DOHH2 (cell line): ENCODE measurements around the gene SYNE1.

ENCODE experiments used
- H3F3A ChIP-seq: fragments of 200-600 bp; sonication (generic), shearing (Covaris generic); 2 replicates; pipeline ENCODE4 v1.6.0; 2016; ENCODE audit warnings: antibody characterized with exemption, mild to moderate bottlenecking; ENCODE audit not compliant: control insufficient read depth, insufficient read depth
- H3K27ac ChIP-seq: fragments of 200-600 bp; sonication (generic); 2 replicates; pipeline ENCODE4 v1.5.1; 2014; ENCODE audit warnings: low read depth, mild to moderate bottlenecking, low read length, moderate library complexity
- H3K27me3 ChIP-seq: fragments of 200-600 bp; sonication (generic); 2 replicates; pipeline ENCODE4 v1.6.1; 2014; ENCODE audit warnings: mild to moderate bottlenecking, low read length, mixed read lengths; ENCODE audit not compliant: control insufficient read depth
- H3K36me3 ChIP-seq: fragments of 200-600 bp; sonication (generic); 2 replicates; pipeline ENCODE4 v1.6.1; 2014; ENCODE audit warnings: mild to moderate bottlenecking, low read length, moderate library complexity, mixed read lengths; ENCODE audit not compliant: control insufficient read depth
- H3K4me1 ChIP-seq: fragments of 200-600 bp; sonication (generic); 2 replicates; pipeline ENCODE4 v1.6.1; 2014; ENCODE audit warnings: mild to moderate bottlenecking, low read length, mixed read lengths; ENCODE audit not compliant: control insufficient read depth
- H3K4me2 ChIP-seq: fragments of 200-600 bp; sonication (generic); 2 replicates; pipeline ENCODE4 v1.6.0; 2014; ENCODE audit warnings: mild to moderate bottlenecking, low read length, moderate library complexity
- H3K4me3 ChIP-seq: fragments of 200-600 bp; sonication (generic); 2 replicates; pipeline ENCODE4 v1.5.1; 2014; ENCODE audit warnings: mild to moderate bottlenecking, low read length, mixed read lengths
- H3K79me2 ChIP-seq: fragments of 200-600 bp; sonication (generic); 2 replicates; pipeline ENCODE4 v1.6.1; 2014; ENCODE audit warnings: mild to moderate bottlenecking, low read length, mixed read lengths; ENCODE audit not compliant: control insufficient read depth
- H3K9me2 ChIP-seq: fragments of 200-600 bp; sonication (generic); replicated peaks from 2 replicates; pipeline ENCODE4 v1.6.1; 2014; ENCODE audit warnings: mild to moderate bottlenecking, low read length, mixed read lengths; ENCODE audit not compliant: control insufficient read depth
- H3K9me3 ChIP-seq: fragments of 200-600 bp; sonication (generic); 2 replicates; pipeline ENCODE4 v1.6.1; 2014; ENCODE audit warnings: antibody characterized with exemption, low read length, mixed read lengths; ENCODE audit not compliant: control insufficient read depth, insufficient read depth
- H4K20me1 ChIP-seq: fragments of 200-600 bp; sonication (generic); 2 replicates; pipeline ENCODE4 v1.6.0; 2014; ENCODE audit warnings: low read depth, mild to moderate bottlenecking, antibody characterized with exemption, low read length, moderate library complexity; ENCODE audit not compliant: control insufficient read depth, insufficient read depth
- EZH2phosphoT487 ChIP-seq: fragments of 200-600 bp; sonication (generic); IDR thresholded peaks from 2 replicates; pipeline ENCODE4 v1.6.1; 2017; ENCODE audit warnings: borderline replicate concordance, mild to moderate bottlenecking, antibody characterized with exemption, low read length, moderate library complexity, mixed read lengths
- TF ChIP-seq, protein P1 (sequence below): fragments of 200-600 bp; sonication (generic); IDR thresholded peaks from one replicate; pipeline ENCODE4 v1.5.1; 2014; ENCODE audit warnings: antibody characterized with exemption, mild to moderate bottlenecking, low read depth, low read length; ENCODE audit not compliant: poor library complexity, severe bottlenecking

Gene SYNE1

DNA sequence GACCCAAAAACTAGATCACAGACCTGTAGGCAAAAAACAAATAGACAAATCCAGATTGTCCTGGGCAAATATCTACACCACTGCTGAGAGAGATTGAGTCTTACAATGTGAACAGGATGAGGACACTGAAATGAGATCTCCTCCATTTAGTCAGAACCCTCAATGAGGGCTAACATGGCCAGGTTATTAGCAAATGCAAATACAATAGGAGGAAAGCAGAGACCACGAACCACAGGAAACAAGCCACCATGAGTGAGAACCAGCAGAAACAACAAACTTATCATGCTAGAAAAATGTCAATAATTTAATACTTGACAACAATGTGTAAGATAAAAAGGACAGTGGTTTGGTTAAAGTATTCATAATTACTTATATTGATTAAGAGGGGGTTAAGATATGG lies 162.8 kb downstream of the SYNE1 start:
- Histone ChIP-seq H4K20me1 (no peaks in the 10 kb centered on the region), H3K9me2 (no peaks in the 10 kb centered on the region), H3K79me2 (no peaks in the 10 kb centered on the region), H3K9me3 (no peaks in the 10 kb centered on the region), H3K4me2 (no peak overlapping the region), H3F3A (no peaks in the 10 kb centered on the region), H3K27ac (no peak overlapping the region), H3K27me3 (no peaks in the 10 kb centered on the region; the same call in 1 of the 2 replicates), H3K4me3 (no peak overlapping the region), H3K36me3 (no peaks in the 10 kb centered on the region), H3K4me1 (no peaks in the 10 kb centered on the region)
- TF ChIP-seq, protein P1, sequence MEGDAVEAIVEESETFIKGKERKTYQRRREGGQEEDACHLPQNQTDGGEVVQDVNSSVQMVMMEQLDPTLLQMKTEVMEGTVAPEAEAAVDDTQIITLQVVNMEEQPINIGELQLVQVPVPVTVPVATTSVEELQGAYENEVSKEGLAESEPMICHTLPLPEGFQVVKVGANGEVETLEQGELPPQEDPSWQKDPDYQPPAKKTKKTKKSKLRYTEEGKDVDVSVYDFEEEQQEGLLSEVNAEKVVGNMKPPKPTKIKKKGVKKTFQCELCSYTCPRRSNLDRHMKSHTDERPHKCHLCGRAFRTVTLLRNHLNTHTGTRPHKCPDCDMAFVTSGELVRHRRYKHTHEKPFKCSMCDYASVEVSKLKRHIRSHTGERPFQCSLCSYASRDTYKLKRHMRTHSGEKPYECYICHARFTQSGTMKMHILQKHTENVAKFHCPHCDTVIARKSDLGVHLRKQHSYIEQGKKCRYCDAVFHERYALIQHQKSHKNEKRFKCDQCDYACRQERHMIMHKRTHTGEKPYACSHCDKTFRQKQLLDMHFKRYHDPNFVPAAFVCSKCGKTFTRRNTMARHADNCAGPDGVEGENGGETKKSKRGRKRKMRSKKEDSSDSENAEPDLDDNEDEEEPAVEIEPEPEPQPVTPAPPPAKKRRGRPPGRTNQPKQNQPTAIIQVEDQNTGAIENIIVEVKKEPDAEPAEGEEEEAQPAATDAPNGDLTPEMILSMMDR: no peak
- TF ChIP-seq EZH2phosphoT487: no peak

DNA sequence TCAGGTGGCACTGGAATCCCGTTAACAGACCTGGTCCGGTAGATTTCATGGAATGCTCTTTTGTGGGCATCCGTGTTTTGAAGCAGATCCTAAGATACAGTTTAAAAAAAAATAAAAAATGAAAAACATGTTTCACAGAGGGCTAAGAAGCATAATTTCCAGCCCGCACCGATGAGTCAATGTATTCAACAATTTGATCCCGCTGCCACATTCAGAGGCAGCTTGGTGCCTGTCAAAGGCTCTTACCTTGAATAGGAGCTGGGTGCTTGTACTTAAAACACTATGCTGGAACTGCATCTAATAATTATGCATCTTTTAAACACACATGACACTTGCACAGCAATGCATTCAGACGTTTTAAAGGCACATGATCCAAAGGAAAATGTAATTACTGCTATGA lies 164.8 kb downstream of the SYNE1 start:
- Histone ChIP-seq H3K9me2 (no peaks in the 10 kb centered on the region), H3K9me3 (no peaks in the 10 kb centered on the region), H3K27ac (no peak overlapping the region), H3F3A (no peaks in the 10 kb centered on the region), H3K27me3 (no peaks in the 10 kb centered on the region; the same call in 1 of the 2 replicates), H4K20me1 (no peaks in the 10 kb centered on the region), H3K36me3 (no peaks in the 10 kb centered on the region), H3K4me3 (no peak overlapping the region), H3K79me2 (no peaks in the 10 kb centered on the region), H3K4me2 (no peak overlapping the region), H3K4me1 (no peaks in the 10 kb centered on the region)
- no peak for TF ChIP-seq EZH2phosphoT487
- TF ChIP-seq, protein P1: no peak

DNA sequence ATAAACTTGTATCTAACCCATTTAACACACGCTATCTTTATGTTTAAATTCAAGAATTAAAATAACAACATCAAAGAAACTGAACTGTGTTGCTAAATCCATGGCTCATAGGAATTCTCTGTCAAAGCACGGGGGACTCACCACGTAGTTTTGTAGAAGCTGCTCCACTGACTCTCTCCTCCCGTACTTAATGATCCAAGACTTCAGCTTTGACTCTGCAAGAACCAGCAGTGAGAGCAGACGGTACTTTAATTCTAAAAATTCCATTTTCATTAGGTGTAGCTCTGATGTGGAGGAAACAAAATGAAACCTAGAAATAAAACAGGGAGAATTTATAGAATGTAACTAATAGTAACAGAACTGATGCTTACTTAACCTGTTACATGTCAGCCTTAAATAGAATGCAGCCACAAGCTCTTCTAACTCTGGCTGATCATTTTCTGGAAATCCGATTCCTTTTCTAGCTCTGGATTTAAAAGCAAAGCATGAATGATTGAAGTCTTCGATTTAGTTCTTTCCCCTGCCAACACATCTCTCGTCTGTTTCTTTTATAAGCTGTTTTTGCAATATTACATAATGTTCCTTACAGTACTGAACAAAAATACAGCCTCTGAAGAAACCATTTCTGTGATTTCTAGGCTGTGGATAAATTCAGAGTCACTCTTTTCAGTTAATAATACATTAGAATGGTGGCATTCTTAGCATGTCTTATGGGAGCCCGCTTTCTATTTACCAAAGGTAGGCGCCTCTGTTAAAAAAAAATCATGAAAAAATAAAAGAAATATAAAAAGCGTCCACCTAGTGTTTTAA lies 165.5 kb downstream of the SYNE1 start:
- no peaks in the 10 kb centered on the region for H3F3A ChIP-seq
- TF ChIP-seq EZH2phosphoT487: no peak
- TF ChIP-seq, protein P1: no peak
- H3K9me2 ChIP-seq: no peaks in the 10 kb centered on the region
- H3K27me3 ChIP-seq: no peaks in the 10 kb centered on the region; the same call in 1 of the 2 replicates
- no peak overlapping the region for H3K27ac ChIP-seq
- H3K4me3 ChIP-seq: no peak overlapping the region
- H4K20me1 ChIP-seq: no peaks in the 10 kb centered on the region
- no peak overlapping the region for H3K4me2 ChIP-seq
- H3K9me3 ChIP-seq: no peaks in the 10 kb centered on the region
- H3K4me1 ChIP-seq: no peaks in the 10 kb centered on the region
- no peaks in the 10 kb centered on the region for H3K79me2 ChIP-seq
- no peaks in the 10 kb centered on the region for H3K36me3 ChIP-seq
